Suprapubic skin (tissue), 3 donors: Measurements from ENCODE around the gene SERAC1.

Experiments used
- CTCF ChIP-seq, 2 donors: fragments of 200-600 bp in 1 of 2; fragments of 450-650 bp in 1 of 2; sonication (generic) in 1 of 2; IDR thresholded peaks; one replicate each; pipeline ENCODE4 v1.5.1; 2016 to 2019; ENCODE audit warnings: antibody characterized with exemption in 2 of 2, mild to moderate bottlenecking in 1 of 2, moderate library complexity in 1 of 2
- EP300 ChIP-seq: sonication (generic); formaldehyde crosslinking; IDR thresholded peaks from one replicate; pipeline ENCODE4 v1.6.1; 2017; ENCODE audit warnings: antibody characterized with exemption

GRCh38 chr6:158213925-158214674 is 46.0 kb upstream of the SERAC1 start:
- TF ChIP-seq CTCF (IDR thresholded peaks at IDR 0.05) (peak; percentile 41 to 67), EP300 (no peak)
